GM21528 (cell line): ENCODE measurements around the gene DMKN.
"Not testable (repeated sequence)": the region's sequence is repeated elsewhere in the genome, so short reads cannot be mapped to it uniquely, and the experiment has no call there.

Experiments used
- ATAC-seq: cut with Tn5 transposase; IDR thresholded peaks from one replicate; pipeline ENCODE4 v1.9.1; 2021; ENCODE audit warnings: mild to moderate bottlenecking, moderate library complexity; ENCODE audit not compliant: unreplicated experiment, low FRiP score

DMKN gene

GRCh38 chr19:35471075-35471474 lies 42.4 kb downstream of the DMKN start:
- not testable (repeated sequence) for ATAC-seq

GRCh38 chr19:35470128-35470527 lies 43.3 kb downstream of the DMKN start:
- ATAC-seq, result no peak

- no peak for ATAC-seq
Observed at GRCh38 chr19:35468637-35469036, 44.8 kb downstream of the DMKN start.

- ATAC-seq, result no peak
Observed at GRCh38 chr19:35466259-35466658, 47.2 kb downstream of the DMKN start.

GRCh38 chr19:35462956-35463355 lies 50.5 kb downstream of the DMKN start:
- not testable (repeated sequence) for ATAC-seq

GRCh38 chr19:35462476-35462953 lies 50.9 kb downstream of the DMKN start:
- peak; percentile 57 for ATAC-seq

GRCh38 chr19:35461788-35462187 lies 51.7 kb downstream of the DMKN start:
- ATAC-seq, result not testable (repeated sequence)

GRCh38 chr19:35461060-35461459 lies 52.4 kb downstream of the DMKN start:
- no peak for ATAC-seq

- no peak for ATAC-seq
Observed at GRCh38 chr19:35460608-35461007, 52.8 kb downstream of the DMKN start.

GRCh38 chr19:35459414-35460082 lies 53.9 kb downstream of the DMKN start:
- ATAC-seq, result no peak

- ATAC-seq, result no peak
Observed at GRCh38 chr19:35458731-35459391, 54.6 kb downstream of the DMKN start.

GRCh38 chr19:35458192-35458591 lies 55.3 kb downstream of the DMKN start:
- ATAC-seq, result no peak

GRCh38 chr19:35457173-35457572 lies 56.3 kb downstream of the DMKN start:
- no peak for ATAC-seq

GRCh38 chr19:35455616-35456201 lies 57.7 kb downstream of the DMKN start:
- ATAC-seq, result no peak

- no peak for ATAC-seq
Observed at GRCh38 chr19:35454663-35455062, 58.8 kb downstream of the DMKN start.

- ATAC-seq, result no peak
Observed at GRCh38 chr19:35451338-35452096, 61.9 kb downstream of the DMKN start.

- ATAC-seq, result no peak
Observed at GRCh38 chr19:35449359-35450043, 63.9 kb downstream of the DMKN start.

GRCh38 chr19:35447606-35448469 lies 65.6 kb downstream of the DMKN start, which contains the start of gene FFAR2:
TSS of gene FFAR2 (plus strand) at chr19:35448257. CDS start at chr19:35449715, 1,458 bp downstream.
- no peak for ATAC-seq
